PC-9 (cell line): ENCODE measurements around the gene TMEM196. TPM values are rescaled to one million over a fixed set of nuclear protein-coding genes. Genes with fewer than 3 reads are reported as not detected.

Experiments used
- BruUV-seq: library from RNA; stranded (reverse); fragments of 400-500 nt; replicated peaks from 2 replicates; lab custom pipeline; 2021; lab: Mats Ljungman, UMichigan
- CTCF ChIA-PET: fragments of 300-600 bp; sonication (Branson Sonifier 250); formaldehyde crosslinking; loops from one replicate; lab custom pipeline; 2022; ENCODE audit warnings: antibody characterized with exemption; lab: Charles Lee
- POLR2A ChIA-PET: fragments of 300-600 bp; sonication (Branson Sonifier 250); formaldehyde crosslinking; loops from one replicate; lab custom pipeline; 2022; ENCODE audit warnings: antibody characterized with exemption; ENCODE audit not compliant: unreplicated experiment; lab: Charles Lee
- DNase-seq, 2 experiments: peaks; one replicate each; pipeline versions ENCODE4 v3.0.0 to v3.0.0-alpha.2; 2015 to 2022; ENCODE audit warnings: mixed read lengths in 1 of 2
- H2AFZ ChIP-seq: fragments of 200-600 bp; sonication (generic); 2 replicates; pipeline ENCODE4 v1.8.1; 2017; ENCODE audit warnings: antibody characterized with exemption
- H3F3A ChIP-seq: fragments of 200-600 bp; sonication (generic); 2 replicates; pipeline ENCODE4 v1.8.1; 2017; ENCODE audit warnings: antibody characterized with exemption, mild to moderate bottlenecking, low read depth; ENCODE audit not compliant: insufficient read depth
- H3K27ac ChIP-seq: fragments of 200-600 bp; sonication (generic); 2 replicates; pipeline ENCODE4 v1.6.1; 2016; ENCODE audit warnings: mixed run types
- H3K27me3 ChIP-seq: fragments of 200-600 bp; sonication (generic); 2 replicates; pipeline ENCODE4 v1.6.1; 2016; ENCODE audit warnings: low read depth, mixed run types; ENCODE audit not compliant: insufficient read depth
- H3K36me3 ChIP-seq: fragments of 200-600 bp; sonication (generic); 2 replicates; pipeline ENCODE4 v1.6.1; 2016; ENCODE audit warnings: low read depth, mixed run types
- H3K4me1 ChIP-seq: fragments of 200-600 bp; sonication (generic); replicated peaks from 2 replicates; pipeline ENCODE4 v1.6.1; 2016; ENCODE audit warnings: mixed run types; ENCODE audit not compliant: insufficient read depth
- H3K4me2 ChIP-seq: fragments of 200-600 bp; sonication (generic); 2 replicates; pipeline ENCODE4 v1.6.1; 2017; ENCODE audit warnings: mixed run types
- H3K4me3 ChIP-seq: fragments of 200-600 bp; sonication (generic); 2 replicates; pipeline ENCODE4 v1.6.1; 2016; ENCODE audit warnings: mixed run types
- H3K79me2 ChIP-seq: fragments of 200-600 bp; sonication (generic); 2 replicates; pipeline ENCODE4 v1.6.1; 2017; ENCODE audit warnings: low read depth, mixed run types
- H3K9me2 ChIP-seq: fragments of 200-600 bp; sonication (generic); 2 replicates; pipeline ENCODE4 v1.8.1; 2017; ENCODE audit warnings: mild to moderate bottlenecking; ENCODE audit not compliant: insufficient read depth
- H3K9me3 ChIP-seq: fragments of 200-600 bp; sonication (generic); 2 replicates; pipeline ENCODE4 v1.8.1; 2016; ENCODE audit warnings: low read depth; ENCODE audit not compliant: insufficient read depth
- H4K20me1 ChIP-seq: fragments of 200-600 bp; sonication (generic); 2 replicates; pipeline ENCODE4 v1.8.1; 2017; ENCODE audit not compliant: insufficient read depth
- CTCF ChIP-seq: fragments of 200-600 bp; sonication (generic); conservative IDR thresholded peaks from 2 replicates; pipeline ENCODE4 v1.6.1; 2017; ENCODE audit warnings: mixed run types, antibody characterized with exemption, mild to moderate bottlenecking, moderate library complexity
- EZH2 ChIP-seq: fragments of 200-600 bp; sonication (generic); IDR thresholded peaks from 2 replicates; pipeline ENCODE4 v1.8.0; 2017; ENCODE audit warnings: antibody characterized with exemption, low read depth
- intact Hi-C: fragments of 100-400 bp; cut with micrococcal nuclease; formaldehyde crosslinking; loops from one replicate; pipeline ENCODE4 v1.10.0; 2022; ENCODE audit not compliant: unreplicated experiment
- total RNA-seq: library from RNA; stranded (reverse); gene quantifications from 2 replicates; pipeline ENCODE4 v1.2.3, GENCODE V29; 2021

Gene TMEM196
- total RNA-seq, 1 experiment from 2014 or later, result not detected

- ChIA-PET POLR2A (no interaction called here), CTCF (no interaction called here)
- no peak overlapping the region for H3K4me3 ChIP-seq
- H3F3A ChIP-seq, result no peaks in the 10 kb centered on the region
- no peak overlapping the region for H3K4me2 ChIP-seq
- intact Hi-C loops, result no loop called here
- no TSS peak for BruUV-seq
- no peak for TF ChIP-seq EZH2
- no peak for TF ChIP-seq CTCF
- no peak for DNase-seq
- no peaks in the 10 kb centered on the region for H3K9me2 ChIP-seq
- no peak overlapping the region for H2AFZ ChIP-seq
- H3K4me1 ChIP-seq, result no peaks in the 10 kb centered on the region
- H3K27ac ChIP-seq, result no peak overlapping the region
- no peaks in the 10 kb centered on the region for H3K27me3 ChIP-seq
- no peaks in the 10 kb centered on the region for H4K20me1 ChIP-seq
- H3K36me3 ChIP-seq, result no peaks in the 10 kb centered on the region
- no peaks in the 10 kb centered on the region for H3K79me2 ChIP-seq
- no peaks in the 10 kb centered on the region for H3K9me3 ChIP-seq
Observed at GRCh38 chr7:19772306-19772705, 1.1 kb downstream of the TMEM196 start.

- no peaks in the 10 kb centered on the region for H3K79me2 ChIP-seq
- no peak overlapping the region for H3K27ac ChIP-seq
- H3K4me2 ChIP-seq, result no peak overlapping the region
- no peaks in the 10 kb centered on the region for H3K9me3 ChIP-seq
- H3K4me1 ChIP-seq, result no peaks in the 10 kb centered on the region
- POLR2A ChIA-PET, result no interaction called here
- CTCF ChIA-PET, result no interaction called here
- DNase-seq, result no peak
- no peak overlapping the region for H2AFZ ChIP-seq
- H3K36me3 ChIP-seq, result no peaks in the 10 kb centered on the region
- no peak overlapping the region for H3K4me3 ChIP-seq
- no peaks in the 10 kb centered on the region for H3F3A ChIP-seq
- TF ChIP-seq CTCF (no peak), EZH2 (no peak)
- no peaks in the 10 kb centered on the region for H3K9me2 ChIP-seq
- no peaks in the 10 kb centered on the region for H4K20me1 ChIP-seq
- intact Hi-C loops, result no loop called here
- H3K27me3 ChIP-seq, result no peaks in the 10 kb centered on the region
- BruUV-seq, result no TSS peak
Observed at GRCh38 chr7:19762631-19763030, 10.8 kb downstream of the TMEM196 start.

DNA sequence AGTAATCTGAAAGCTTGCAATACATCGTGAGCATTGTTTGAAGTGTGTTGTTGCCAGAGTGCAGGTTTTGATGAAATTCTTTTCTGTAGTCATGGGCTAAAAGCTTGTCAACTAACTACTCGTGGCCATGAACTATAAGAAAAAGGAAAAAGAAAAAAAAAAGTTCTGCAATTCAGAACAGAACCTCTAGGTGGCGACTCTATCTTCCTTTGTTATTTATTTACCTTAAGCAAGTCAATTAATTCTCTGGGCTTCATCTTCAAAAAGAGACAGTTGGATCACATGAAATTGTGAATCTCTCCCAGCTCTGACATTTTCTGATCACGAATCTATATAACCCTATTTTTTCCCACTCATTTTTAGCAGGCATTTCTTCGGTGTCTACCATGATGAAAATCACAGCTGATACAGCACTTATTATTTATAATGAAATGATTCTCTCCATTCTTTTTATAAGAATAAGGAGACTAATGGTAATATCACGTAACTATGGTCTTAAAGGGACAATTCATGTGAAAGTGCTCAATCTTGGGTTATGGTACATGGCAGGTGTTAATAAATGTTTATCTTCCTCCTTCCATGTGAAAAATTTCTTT is 18.8 kb downstream of the TMEM196 start:
- BruUV-seq, result no TSS peak
- no peaks in the 10 kb centered on the region for H3K9me2 ChIP-seq
- no peak overlapping the region for H3K27ac ChIP-seq
- no peaks in the 10 kb centered on the region for H3K36me3 ChIP-seq
- 0 out of 2 replicates have a peak, but pooled peaks cover 3% of the 10 kb centered on the region for H3K9me3 ChIP-seq
- H3K4me3 ChIP-seq, result no peak overlapping the region
- no peaks in the 10 kb centered on the region for H3K79me2 ChIP-seq
- TF ChIP-seq CTCF (peak; percentile 99), EZH2 (no peak)
- H2AFZ ChIP-seq, result 0 out of 2 replicates have a peak overlapping the region, but pooled peaks have one; percentile 8
- no peaks in the 10 kb centered on the region for H4K20me1 ChIP-seq
- peak in 1 of 2 experiments; percentile 48 for DNase-seq
- H3K4me1 ChIP-seq, result 0 out of 2 replicates have a peak, but pooled peaks cover 5% of the 10 kb centered on the region
- intact Hi-C loops, result loop anchor here (1.0 to 10.0 kb wide), 5 partner anchors 160 to 557 kb away; no protein-coding TSS in a partner anchor
- POLR2A ChIA-PET, result interaction anchor here (0.6 to 0.7 kb wide), 2 partner anchors 80 to 182 kb away, joined by 8 to 13 read pairs; no protein-coding TSS in a partner anchor
- no peak overlapping the region for H3K4me2 ChIP-seq
- H3K27me3 ChIP-seq, result no peaks in the 10 kb centered on the region
- H3F3A ChIP-seq, result no peaks in the 10 kb centered on the region
- CTCF ChIA-PET, result interaction anchor here (0.6 to 0.8 kb wide), 7 partner anchors 19 to 1683 kb away, joined by 3 to 5 read pairs (median 3); no protein-coding TSS in a partner anchor
